Urinary bladder (tissue), 4 donors: Measurements from ENCODE around the gene MIEF2. TPM values are rescaled to one million over a fixed set of nuclear protein-coding genes. Genes with fewer than 3 reads are reported as not detected.

Experiments used
- DNase-seq: peaks from one replicate; pipeline ENCODE4 v3.0.0-alpha.2; 2015; ENCODE audit errors: extremely low spot score
- H3K27ac ChIP-seq: one replicate; pipeline ENCODE4 v1.5.1; 2013; ENCODE audit warnings: low read depth, mild to moderate bottlenecking, moderate library complexity
- H3K36me3 ChIP-seq: one replicate; pipeline ENCODE4 v1.6.1; 2013; ENCODE audit warnings: mild to moderate bottlenecking, moderate library complexity; ENCODE audit not compliant: insufficient read depth
- H3K4me1 ChIP-seq: one replicate; pipeline ENCODE4 v1.6.1; 2013; ENCODE audit warnings: mild to moderate bottlenecking, moderate library complexity; ENCODE audit not compliant: insufficient read depth
- H3K4me3 ChIP-seq: one replicate; pipeline ENCODE4 v1.5.1; 2013; ENCODE audit warnings: low read depth, low read length
- WGBS: extraction: QIAGEN DNeasy Blood & Tissue Kit; methylation state at CpG from one replicate; pipeline ENCODE4 v1.1.7; 2013; 5-methylcytosine and 5-hydroxymethylcytosine counted together
- polyA plus RNA-seq: library from polyadenylated mRNA; stranded (reverse); fragments of 200-250 nt; gene quantifications from one replicate; pipeline ENCODE4 v1.2.3, GENCODE V29; 2013
- total RNA-seq: library from RNA; depleted of rRNA; stranded (reverse); fragments of >200 nt; gene quantifications from one replicate; pipeline ENCODE4 v1.2.3, GENCODE V29; 2014
- donor health status: healthy with polysubstance abuse.
- donor health status: healthy.

MIEF2 gene
- total and polyA plus RNA-seq, 2 donors: 11.7 to 13.7 TPM

GRCh38 chr17:18309202-18309601, 48.7 kb downstream of the MIEF2 start:
- Histone ChIP-seq H3K36me3 (peaks cover 6% of the 10 kb centered on the region), H3K4me3 (no peak overlapping the region), H3K27ac (no peak overlapping the region), H3K4me1 (no peaks in the 10 kb centered on the region)
- no peak for DNase-seq
- 96% methylated on average over 4 of the region's 4 CpGs for WGBS

GRCh38 chr17:18314059-18314730, 53.7 kb downstream of the MIEF2 start:
- H3K4me1 ChIP-seq: no peaks in the 10 kb centered on the region
- H3K27ac ChIP-seq: peak overlapping the region; percentile 49
- H3K36me3 ChIP-seq: no peaks in the 10 kb centered on the region
- no peak for DNase-seq
- WGBS: under 1% methylated on average over 39 of the region's 39 CpGs
- H3K4me3 ChIP-seq: peak overlapping the region; percentile 85

- no peaks in the 10 kb centered on the region for H3K36me3 ChIP-seq
- peak; percentile 97 for DNase-seq
- peak within 1 kb of the TSS; percentile 85 for H3K4me3 ChIP-seq
- under 1% methylated on average over 78 of the region's 78 CpGs for WGBS
- H3K27ac ChIP-seq: peak within 1 kb of the TSS; percentile 92
- no peaks in the 10 kb centered on the region for H3K4me1 ChIP-seq
Measured at GRCh38 chr17:18314731-18315561, 54.5 kb downstream of the MIEF2 start, which contains the start of the genes SMCR8 and TOP3A. Gene SMCR8, plus strand, starts transcription at chr17:18315293. Its CDS starts 497 bp downstream, at chr17:18315790. Gene TOP3A, minus strand, starts transcription at chr17:18314994. Its CDS starts 216 bp downstream, at chr17:18314778.

GRCh38 chr17:18315562-18315922, 55.1 kb downstream of the MIEF2 start:
- H3K27ac ChIP-seq: peak overlapping the region; percentile 92
- no peaks in the 10 kb centered on the region for H3K36me3 ChIP-seq
- WGBS: 4% methylated on average over 18 of the region's 18 CpGs
- peak overlapping the region; percentile 85 for H3K4me3 ChIP-seq
- H3K4me1 ChIP-seq: no peaks in the 10 kb centered on the region
- DNase-seq: no peak

GRCh38 chr17:18315961-18316360, 55.5 kb downstream of the MIEF2 start:
- WGBS: 70% methylated on average over 11 of the region's 11 CpGs
- Histone ChIP-seq H3K4me1 (no peaks in the 10 kb centered on the region), H3K27ac (no peak overlapping the region), H3K4me3 (peak overlapping the region; percentile 85), H3K36me3 (no peaks in the 10 kb centered on the region)
- no peak for DNase-seq

Other genes starting within 250 kb of the MIEF2 start
- gene ATPAF2, start 221.5 kb upstream of the MIEF2 start, total RNA-seq: 15.9 TPM
- 17.3 TPM for gene ATPAF2, start 221.5 kb upstream of the MIEF2 start, polyA plus RNA-seq
- gene GID4, start 221.3 kb upstream of the MIEF2 start, total RNA-seq: 9.5 TPM
- gene GID4, start 221.3 kb upstream of the MIEF2 start, polyA plus RNA-seq: 14.6 TPM
- gene DRG2, start 172.7 kb upstream of the MIEF2 start, total RNA-seq: 20.3 TPM
- gene DRG2, start 172.7 kb upstream of the MIEF2 start, polyA plus RNA-seq: 35.9 TPM
- gene MYO15A, start 151.9 kb upstream of the MIEF2 start, total RNA-seq: 1.2 TPM
- gene MYO15A, start 151.9 kb upstream of the MIEF2 start, polyA plus RNA-seq: 1.4 TPM
- 62.6 TPM for gene ALKBH5, start 76.8 kb upstream of the MIEF2 start, total RNA-seq
- gene ALKBH5, start 76.8 kb upstream of the MIEF2 start, polyA plus RNA-seq: 83.8 TPM
- 25.6 TPM for gene LLGL1, start 35.0 kb upstream of the MIEF2 start, total RNA-seq
- gene LLGL1, start 35.0 kb upstream of the MIEF2 start, polyA plus RNA-seq: 24.5 TPM
- gene FLII, start 1.9 kb upstream of the MIEF2 start, total RNA-seq: 87.2 TPM
- gene FLII, start 1.9 kb upstream of the MIEF2 start, polyA plus RNA-seq: 249 TPM
- gene TOP3A, start 54.3 kb downstream of the MIEF2 start, total RNA-seq: 27.4 TPM
- 15.8 TPM for gene TOP3A, start 54.3 kb downstream of the MIEF2 start, polyA plus RNA-seq
- gene SMCR8, start 54.6 kb downstream of the MIEF2 start, total RNA-seq: 10.0 TPM
- gene SMCR8, start 54.6 kb downstream of the MIEF2 start, polyA plus RNA-seq: 10.0 TPM
- 11.5 TPM for gene SHMT1, start 102.9 kb downstream of the MIEF2 start, total RNA-seq
- gene SHMT1, start 102.9 kb downstream of the MIEF2 start, polyA plus RNA-seq: 22.6 TPM
- 0.90 TPM for gene EVPLL, start 117.1 kb downstream of the MIEF2 start, total RNA-seq
- 0.84 TPM for gene EVPLL, start 117.1 kb downstream of the MIEF2 start, polyA plus RNA-seq
- gene LGALS9C, start 216.1 kb downstream of the MIEF2 start, total RNA-seq: not detected
- 0.03 TPM for gene LGALS9C, start 216.1 kb downstream of the MIEF2 start, polyA plus RNA-seq